ENCODE results near the gene ALG12.

The ALG12 gene

GRCh38 chr22:49894322-49895054, 23.8 kb downstream of the ALG12 start:
- no peak for DNase-seq (ENCODE audit: low read depth in 2 of 3, low spot score in 2 of 3)

GRCh38 chr22:49893025-49893424, 25.2 kb downstream of the ALG12 start:
- no peak for DNase-seq (ENCODE audit: low read depth in 2 of 3, low spot score in 2 of 3)

GRCh38 chr22:49892226-49892899, 25.9 kb downstream of the ALG12 start:
- no peak for DNase-seq (ENCODE audit: low read depth in 2 of 3, low spot score in 2 of 3)

- no peak for DNase-seq (ENCODE audit: low read depth in 2 of 3, low spot score in 2 of 3)
Measured at GRCh38 chr22:49889071-49889470, 29.2 kb downstream of the ALG12 start.

GRCh38 chr22:49887702-49888101, 30.5 kb downstream of the ALG12 start:
- DNase-seq (ENCODE audit: low read depth in 2 of 3, low spot score in 2 of 3), result no peak

- no peak for DNase-seq (ENCODE audit: low read depth in 2 of 3, low spot score in 2 of 3)
Measured at GRCh38 chr22:49887064-49887451, 31.2 kb downstream of the ALG12 start.

- no peak for DNase-seq (ENCODE audit: low read depth in 2 of 3, low spot score in 2 of 3)
Measured at GRCh38 chr22:49886346-49887063, 31.7 kb downstream of the ALG12 start.

GRCh38 chr22:49885881-49886280, 32.4 kb downstream of the ALG12 start:
- no peak for DNase-seq (ENCODE audit: low read depth in 2 of 3, low spot score in 2 of 3)

GRCh38 chr22:49885281-49885680, 33.0 kb downstream of the ALG12 start:
- DNase-seq (ENCODE audit: low read depth in 2 of 3, low spot score in 2 of 3), result no peak

GRCh38 chr22:49884503-49885260, 33.6 kb downstream of the ALG12 start:
- DNase-seq (ENCODE audit: low read depth in 2 of 3, low spot score in 2 of 3), result no peak

- DNase-seq (ENCODE audit: low read depth in 2 of 3, low spot score in 2 of 3), result no peak
Measured at GRCh38 chr22:49884075-49884474, 34.2 kb downstream of the ALG12 start.

GRCh38 chr22:49883294-49883640, 35.0 kb downstream of the ALG12 start:
- DNase-seq (ENCODE audit: low read depth in 2 of 3, low spot score in 2 of 3), result no peak

- no peak for DNase-seq (ENCODE audit: low read depth in 2 of 3, low spot score in 2 of 3)
Measured at GRCh38 chr22:49882519-49883293, 35.5 kb downstream of the ALG12 start.

GRCh38 chr22:49881856-49882255, 36.4 kb downstream of the ALG12 start:
- DNase-seq (ENCODE audit: low read depth in 2 of 3, low spot score in 2 of 3), result no peak

- no peak for DNase-seq (ENCODE audit: low read depth in 2 of 3, low spot score in 2 of 3)
Measured at GRCh38 chr22:49880281-49880680, 38.0 kb downstream of the ALG12 start.

- no peak for DNase-seq (ENCODE audit: low read depth in 2 of 3, low spot score in 2 of 3)
Measured at GRCh38 chr22:49879871-49880270, 38.4 kb downstream of the ALG12 start.

GRCh38 chr22:49878206-49878605, 40.0 kb downstream of the ALG12 start:
- no peak for DNase-seq (ENCODE audit: low read depth in 2 of 3, low spot score in 2 of 3)

GRCh38 chr22:49877642-49878041, 40.6 kb downstream of the ALG12 start:
- no peak for DNase-seq (ENCODE audit: low read depth in 2 of 3, low spot score in 2 of 3)

- DNase-seq (ENCODE audit: low read depth in 2 of 3, low spot score in 2 of 3), result no peak
Measured at GRCh38 chr22:49873228-49873940, 44.9 kb downstream of the ALG12 start.

GRCh38 chr22:49872347-49872746, 45.9 kb downstream of the ALG12 start:
- DNase-seq (ENCODE audit: low read depth in 2 of 3, low spot score in 2 of 3), result no peak

Measured in activated CD8-positive, alpha-beta memory T cell treated with anti-CD3 and anti-CD28 coated beads for 48 hours (primary cell).